Karpas-422 (cell line): ENCODE results near the gene CTNND2. TPM values are rescaled to one million over a fixed set of nuclear protein-coding genes. Genes with fewer than 3 reads are reported as not detected.
"Not testable (repeated sequence)": the region's sequence is repeated elsewhere in the genome, so short reads cannot be mapped to it uniquely, and the experiment has no call there.

Experiments
- DNase-seq: peaks from one replicate; pipeline ENCODE4 v3.0.0-alpha.2; 2015
- H2AFZ ChIP-seq: fragments of 200-600 bp; sonication (generic); 2 replicates; pipeline ENCODE4 v1.6.1; 2014; ENCODE audit warnings: antibody characterized with exemption, low read length, mixed read lengths
- H3K27ac ChIP-seq: fragments of 200-600 bp; sonication (generic); 2 replicates; pipeline ENCODE4 v1.5.1; 2014; ENCODE audit warnings: mild to moderate bottlenecking, low read length, moderate library complexity
- H3K27me3 ChIP-seq: fragments of 200-600 bp; sonication (generic); 2 replicates; pipeline ENCODE4 v1.6.1; 2014; ENCODE audit warnings: low read length, mixed read lengths
- H3K36me3 ChIP-seq: fragments of 200-600 bp; sonication (generic); 2 replicates; pipeline ENCODE4 v1.6.1; 2014; ENCODE audit warnings: low read length, mixed read lengths; ENCODE audit not compliant: insufficient read depth
- H3K4me1 ChIP-seq: fragments of 200-600 bp; sonication (generic); 2 replicates; pipeline ENCODE4 v1.6.1; 2014; ENCODE audit warnings: mild to moderate bottlenecking, low read length, mixed read lengths
- H3K4me2 ChIP-seq: fragments of 200-600 bp; sonication (generic); 2 replicates; pipeline ENCODE4 v1.6.1; 2014; ENCODE audit warnings: low read length, low read depth, mild to moderate bottlenecking; ENCODE audit not compliant: poor library complexity, severe bottlenecking
- H3K4me3 ChIP-seq: fragments of 200-600 bp; sonication (generic); 2 replicates; pipeline ENCODE4 v1.5.1; 2014; ENCODE audit warnings: mild to moderate bottlenecking, antibody characterized with exemption, low read length, mixed read lengths
- H3K79me2 ChIP-seq: fragments of 200-600 bp; sonication (generic); 2 replicates; pipeline ENCODE4 v1.6.1; 2014; ENCODE audit warnings: mild to moderate bottlenecking, low read length, mixed read lengths
- H3K9ac ChIP-seq: fragments of 200-600 bp; sonication (generic); 2 replicates; pipeline ENCODE4 v1.6.0; 2014; ENCODE audit warnings: low read length
- H3K9me2 ChIP-seq: fragments of 200-600 bp; sonication (generic), shearing (Covaris generic); replicated peaks from 2 replicates; pipeline ENCODE4 v1.6.0; 2014; ENCODE audit warnings: mild to moderate bottlenecking, low read length, moderate library complexity; ENCODE audit not compliant: insufficient read depth
- H3K9me3 ChIP-seq: fragments of 300-700, 200-600 bp; sonication (generic); 2 replicates; pipeline ENCODE4 v1.6.1; 2014; ENCODE audit warnings: low read length, mixed read lengths
- H4K20me1 ChIP-seq: fragments of 200-600 bp; sonication (generic); 2 replicates; pipeline ENCODE4 v1.6.1; 2014; ENCODE audit warnings: mild to moderate bottlenecking, antibody characterized with exemption, low read length, low read depth; ENCODE audit not compliant: insufficient read depth
- total RNA-seq: library from RNA; depleted of rRNA; stranded (reverse); fragments of >200 nt; shearing (Covaris generic); gene quantifications from 2 replicates; pipeline ENCODE4 v1.2.3, GENCODE V29; 2014; ENCODE audit warnings: low replicate concordance

The CTNND2 gene
- total RNA-seq, 1 experiment from 2014 or later, result not detected

DNA sequence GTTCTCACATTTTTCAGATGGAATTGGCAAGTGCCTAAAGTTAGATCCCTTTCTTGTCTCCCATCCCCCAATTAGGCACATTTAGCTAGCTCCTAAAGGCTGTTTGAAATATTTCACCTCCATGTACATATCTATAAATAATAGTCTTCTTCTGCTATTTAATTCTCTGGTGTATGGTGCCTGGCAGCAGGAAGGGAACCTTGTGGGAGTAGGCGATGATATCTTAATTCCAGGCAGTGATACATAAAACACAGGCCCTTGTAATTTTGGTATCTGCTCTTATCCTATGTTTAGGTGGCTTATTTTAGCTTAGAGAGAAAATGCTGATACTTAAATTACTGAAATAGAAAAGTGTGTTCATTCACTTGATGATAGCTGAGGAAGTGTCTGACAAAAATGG, 880.3 kb downstream of the CTNND2 start:
- H3K4me1 ChIP-seq, result no peaks in the 10 kb centered on the region
- no peak overlapping the region for H3K9ac ChIP-seq
- no peaks in the 10 kb centered on the region for H3K36me3 ChIP-seq
- H3K4me3 ChIP-seq, result no peak overlapping the region
- no peaks in the 10 kb centered on the region for H3K9me3 ChIP-seq
- no peak overlapping the region for H3K4me2 ChIP-seq
- no peak overlapping the region for H2AFZ ChIP-seq
- no peaks in the 10 kb centered on the region for H3K27me3 ChIP-seq
- H4K20me1 ChIP-seq, result no peaks in the 10 kb centered on the region
- no peaks in the 10 kb centered on the region for H3K9me2 ChIP-seq
- H3K27ac ChIP-seq, result no peak overlapping the region
- no peaks in the 10 kb centered on the region for H3K79me2 ChIP-seq
- no peak for DNase-seq

DNA sequence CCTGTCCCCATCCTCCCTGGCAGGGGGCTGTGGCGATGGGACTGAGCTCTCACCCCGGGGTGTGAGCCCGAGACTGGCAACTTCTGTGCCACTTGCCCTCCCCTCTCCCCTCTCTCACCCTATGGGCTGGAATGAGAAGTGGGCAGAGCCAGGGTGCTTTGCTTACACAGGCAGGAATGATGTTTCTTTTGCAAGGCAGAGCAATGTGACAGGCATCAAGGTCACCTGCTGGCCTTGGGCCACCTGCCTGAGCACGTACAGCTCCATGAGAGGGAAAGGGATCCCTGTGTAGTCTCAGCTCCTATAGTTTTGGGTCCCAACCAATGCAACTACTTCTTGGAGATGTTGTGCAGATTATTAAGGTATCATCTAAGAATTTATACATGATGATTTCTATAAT, 890.5 kb downstream of the CTNND2 start:
- no peak overlapping the region for H2AFZ ChIP-seq
- no peak for DNase-seq
- H3K4me2 ChIP-seq, result no peak overlapping the region
- no peaks in the 10 kb centered on the region for H3K79me2 ChIP-seq
- no peaks in the 10 kb centered on the region for H3K36me3 ChIP-seq
- no peaks in the 10 kb centered on the region for H3K9me2 ChIP-seq
- no peaks in the 10 kb centered on the region for H3K27me3 ChIP-seq
- H3K4me1 ChIP-seq, result no peaks in the 10 kb centered on the region
- H3K9ac ChIP-seq, result no peak overlapping the region
- no peak overlapping the region for H3K27ac ChIP-seq
- no peaks in the 10 kb centered on the region for H3K9me3 ChIP-seq
- no peaks in the 10 kb centered on the region for H4K20me1 ChIP-seq
- H3K4me3 ChIP-seq, result no peak overlapping the region

DNA sequence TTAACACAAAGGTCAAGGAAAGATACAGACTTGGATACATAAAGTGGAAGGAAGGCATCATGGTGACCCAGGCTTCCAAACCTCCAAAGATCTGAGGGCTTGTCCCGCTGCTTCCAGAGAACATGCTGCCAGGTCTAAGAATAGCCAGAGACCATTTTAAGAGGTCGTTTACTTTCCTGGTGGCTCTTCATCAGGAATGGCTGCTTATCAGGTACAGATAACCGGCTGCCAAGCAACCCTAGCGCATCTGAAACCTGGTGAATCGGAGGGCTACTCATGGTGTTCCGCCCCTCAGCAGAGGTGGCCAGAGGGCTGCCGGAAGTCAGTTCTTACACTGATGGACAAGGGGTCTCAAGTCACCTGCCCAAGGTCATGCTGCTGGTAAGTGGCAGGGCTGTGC, 892.0 kb downstream of the CTNND2 start:
- Histone ChIP-seq H3K4me1 (no peaks in the 10 kb centered on the region), H3K4me3 (no peak overlapping the region)

DNA sequence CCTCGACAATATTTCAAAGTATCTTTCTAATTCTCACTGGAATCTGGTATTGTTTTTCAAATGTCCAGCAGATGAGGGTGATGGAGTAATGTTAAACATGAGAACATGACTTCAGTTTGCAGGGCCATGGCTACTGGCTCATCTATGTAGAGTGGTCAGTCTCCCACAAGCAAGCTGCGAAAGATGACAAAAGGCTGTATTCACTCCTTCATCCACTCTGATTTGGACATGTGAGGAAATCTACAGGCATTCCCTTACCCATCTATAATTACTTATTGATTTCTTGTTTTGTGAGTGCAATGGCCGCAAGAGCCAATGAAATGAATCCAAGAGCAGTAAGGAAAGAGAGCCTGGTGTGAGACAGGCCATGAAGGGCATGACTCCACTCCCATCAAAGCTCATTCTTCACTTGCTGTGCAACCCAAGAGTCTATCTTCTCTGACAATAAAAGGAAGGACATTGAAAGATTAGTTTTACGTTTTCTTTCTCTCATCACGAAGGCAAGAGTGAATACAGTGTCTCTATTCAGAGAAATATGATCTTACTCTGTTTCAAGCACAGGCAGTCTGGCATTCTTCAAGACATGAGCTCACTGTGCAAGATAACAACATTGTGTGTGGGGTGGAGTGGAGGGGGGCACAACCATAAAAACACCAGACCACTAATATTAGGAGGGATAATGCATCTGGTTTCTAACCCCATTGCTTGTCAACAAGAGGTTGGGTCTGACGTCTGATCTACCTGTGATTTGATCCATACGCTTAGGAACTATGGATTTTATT, 893.6 kb downstream of the CTNND2 start:
- Histone ChIP-seq H2AFZ (no peak overlapping the region), H3K27me3 (no peaks in the 10 kb centered on the region), H3K9me2 (no peaks in the 10 kb centered on the region), H3K4me1 (no peaks in the 10 kb centered on the region), H3K36me3 (no peaks in the 10 kb centered on the region), H3K4me2 (no peak overlapping the region), H3K4me3 (no peak overlapping the region), H4K20me1 (no peaks in the 10 kb centered on the region), H3K9me3 (no peaks in the 10 kb centered on the region), H3K27ac (no peak overlapping the region), H3K9ac (no peak overlapping the region), H3K79me2 (no peaks in the 10 kb centered on the region)
- no peak for DNase-seq

More for the DNA sequence above, 892.0 kb downstream of the CTNND2 start:
- Histone ChIP-seq H3K27me3 (no peaks in the 10 kb centered on the region), H4K20me1 (no peaks in the 10 kb centered on the region), H3K9ac (no peak overlapping the region), H3K9me3 (no peaks in the 10 kb centered on the region), H2AFZ (no peak overlapping the region), H3K4me2 (no peak overlapping the region), H3K27ac (no peak overlapping the region), H3K36me3 (no peaks in the 10 kb centered on the region), H3K79me2 (no peaks in the 10 kb centered on the region), H3K9me2 (no peaks in the 10 kb centered on the region)
- DNase-seq, result no peak

DNA sequence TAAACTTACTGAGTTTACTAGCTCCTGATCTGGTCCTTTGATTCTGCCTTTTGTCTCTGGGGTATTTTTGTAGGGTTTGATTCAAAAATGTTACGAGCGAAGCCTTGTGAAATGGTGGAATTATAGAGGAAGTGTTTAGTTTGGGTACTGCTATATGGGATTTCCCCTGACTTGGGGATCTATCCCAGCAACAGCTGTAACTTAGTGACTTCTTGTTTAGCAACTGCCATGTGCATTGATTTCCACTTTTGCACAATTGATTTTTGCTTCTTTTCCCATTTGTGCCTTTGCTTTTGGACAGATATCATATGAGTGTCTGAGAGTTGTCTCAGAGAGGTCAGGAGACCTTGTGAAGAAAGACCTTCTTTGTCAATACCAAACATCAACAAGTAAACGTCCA, 894.7 kb downstream of the CTNND2 start:
- Histone ChIP-seq H3K4me3 (no peak overlapping the region), H3K9me2 (no peaks in the 10 kb centered on the region), H3K36me3 (no peaks in the 10 kb centered on the region), H3K79me2 (no peaks in the 10 kb centered on the region), H2AFZ (no peak overlapping the region), H3K4me2 (no peak overlapping the region), H3K4me1 (no peaks in the 10 kb centered on the region), H3K27ac (no peak overlapping the region), H4K20me1 (no peaks in the 10 kb centered on the region), H3K9me3 (no peaks in the 10 kb centered on the region), H3K27me3 (no peaks in the 10 kb centered on the region), H3K9ac (no peak overlapping the region)
- DNase-seq, result no peak

DNA sequence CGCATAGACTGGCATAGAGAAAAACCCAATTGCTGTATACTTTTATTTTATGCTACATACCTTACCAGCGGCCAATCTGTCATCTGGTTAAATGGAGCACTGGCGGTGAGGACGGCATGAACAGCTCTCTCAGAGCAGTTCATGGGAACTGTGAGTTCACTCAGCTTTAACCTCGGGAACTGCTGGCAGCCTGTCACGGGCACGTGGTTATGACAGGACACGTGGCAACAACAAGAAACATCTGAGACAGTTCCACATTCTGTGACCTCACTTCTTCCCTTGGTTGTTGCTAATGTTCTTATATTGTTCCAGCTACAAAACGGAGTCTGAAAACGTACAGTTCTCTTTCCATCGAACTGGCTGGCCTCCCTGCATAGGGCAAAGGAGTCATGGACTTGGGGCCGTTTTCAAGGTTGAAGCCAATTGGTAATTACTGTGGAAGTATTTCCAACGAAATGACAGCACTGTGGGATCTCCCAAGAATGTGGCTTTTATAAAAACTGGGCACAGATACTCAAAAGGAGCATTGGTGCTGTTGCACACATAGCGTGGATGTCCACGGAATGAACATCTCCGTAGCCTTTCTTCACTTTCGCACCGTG, 896.9 kb downstream of the CTNND2 start:
- no peaks in the 10 kb centered on the region for H3K9me2 ChIP-seq
- no peaks in the 10 kb centered on the region for H3K79me2 ChIP-seq
- H3K4me3 ChIP-seq, result no peak overlapping the region
- H3K27me3 ChIP-seq, result no peaks in the 10 kb centered on the region
- no peaks in the 10 kb centered on the region for H4K20me1 ChIP-seq
- H3K9me3 ChIP-seq, result no peaks in the 10 kb centered on the region
- H2AFZ ChIP-seq, result no peak overlapping the region
- H3K4me1 ChIP-seq, result no peaks in the 10 kb centered on the region
- H3K4me2 ChIP-seq, result no peak overlapping the region
- H3K9ac ChIP-seq, result no peak overlapping the region
- no peaks in the 10 kb centered on the region for H3K36me3 ChIP-seq
- no peak overlapping the region for H3K27ac ChIP-seq
- no peak for DNase-seq

DNA sequence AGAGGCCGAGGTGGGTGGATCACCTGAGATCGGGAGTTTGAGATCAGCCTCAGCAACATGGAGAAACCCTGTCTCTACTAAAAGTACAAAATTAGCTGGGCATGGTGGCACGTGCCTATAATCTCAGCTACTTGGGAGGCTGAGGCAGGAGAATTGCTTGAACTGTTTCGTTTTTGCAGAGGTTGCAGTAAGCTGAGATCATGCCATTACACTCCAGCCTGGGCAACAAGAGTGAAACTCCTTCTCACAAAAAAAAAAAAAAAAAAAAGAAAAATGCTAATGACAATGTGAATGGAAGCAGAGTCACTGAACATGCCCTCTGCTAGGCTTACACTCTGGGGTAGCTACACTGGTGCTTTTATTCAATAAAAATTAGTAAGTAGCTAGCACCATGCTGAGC, 899.7 kb downstream of the CTNND2 start:
- not testable (repeated sequence) for H3K36me3 ChIP-seq, H2AFZ ChIP-seq, H3K4me1 ChIP-seq, H3K27me3 ChIP-seq, DNase-seq, H3K4me3 ChIP-seq, H3K79me2 ChIP-seq, H3K9me2 ChIP-seq, H3K4me2 ChIP-seq, H3K9ac ChIP-seq, H3K9me3 ChIP-seq, H4K20me1 ChIP-seq, H3K27ac ChIP-seq

DNA sequence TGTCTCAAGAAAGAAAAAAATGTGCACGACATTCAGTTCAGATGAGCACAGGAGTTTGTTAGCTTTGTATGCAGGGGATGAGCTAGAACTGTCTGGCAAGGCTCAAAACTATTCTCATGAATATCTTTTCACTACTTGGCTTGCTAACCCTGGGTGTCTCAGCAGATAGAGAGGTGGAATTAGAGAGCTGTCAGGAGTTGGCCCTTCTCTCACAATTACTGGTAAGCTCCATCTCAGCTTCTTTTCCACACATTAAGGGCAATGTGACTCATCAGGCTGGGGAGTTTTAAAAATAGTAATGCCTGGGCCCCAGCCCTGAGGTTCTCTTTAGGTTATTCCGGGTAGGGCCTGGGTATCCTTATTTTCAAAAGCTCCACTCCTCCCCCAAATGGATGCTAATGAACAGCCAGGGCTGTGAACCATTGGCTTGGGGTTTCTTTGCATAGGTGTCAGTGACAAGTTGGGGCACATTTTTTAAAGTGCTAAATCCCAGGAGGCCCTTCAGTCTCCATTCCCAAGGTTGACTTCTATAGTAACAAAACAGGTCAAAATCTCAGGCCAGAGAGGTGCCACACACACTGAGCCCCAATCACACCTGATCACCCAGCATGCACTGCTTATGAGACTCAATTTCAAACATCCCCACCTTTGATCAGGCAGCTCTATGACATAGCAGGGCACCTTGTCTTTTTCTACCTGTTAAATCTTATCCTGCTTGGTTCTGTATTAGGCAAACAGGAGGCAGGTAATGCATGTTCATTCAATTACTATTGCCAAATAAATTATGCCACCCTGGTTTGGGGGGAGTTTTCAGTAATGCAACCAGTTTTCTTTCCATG, 903.5 kb downstream of the CTNND2 start:
- H3K4me3 ChIP-seq, result no peak overlapping the region
- no peak overlapping the region for H3K9ac ChIP-seq
- H3K27me3 ChIP-seq, result no peaks in the 10 kb centered on the region
- H3K9me3 ChIP-seq, result no peaks in the 10 kb centered on the region
- DNase-seq, result no peak
- H3K27ac ChIP-seq, result no peak overlapping the region
- H3K79me2 ChIP-seq, result no peaks in the 10 kb centered on the region
- H3K36me3 ChIP-seq, result no peaks in the 10 kb centered on the region
- H2AFZ ChIP-seq, result no peak overlapping the region
- no peaks in the 10 kb centered on the region for H3K4me1 ChIP-seq
- no peaks in the 10 kb centered on the region for H3K9me2 ChIP-seq
- H4K20me1 ChIP-seq, result no peaks in the 10 kb centered on the region
- no peak overlapping the region for H3K4me2 ChIP-seq
